HUES48 (cell line): Measurements from ENCODE around the gene RAF1.

Source experiments
- H3K27ac ChIP-seq: one replicate; pipeline ENCODE4 v1.7.0; 2013; ENCODE audit warnings: low read depth, low read length, inconsistent platforms
- H3K27me3 ChIP-seq: 2 replicates; pipeline ENCODE4 v1.6.1; 2013; ENCODE audit warnings: mild to moderate bottlenecking, low read length; ENCODE audit not compliant: control insufficient read depth, insufficient read depth
- H3K36me3 ChIP-seq: 2 replicates; pipeline ENCODE4 v1.6.1; 2013; ENCODE audit warnings: low read length; ENCODE audit not compliant: control insufficient read depth, insufficient read depth
- H3K4me1 ChIP-seq: 2 replicates; pipeline ENCODE4 v1.6.1; 2013; ENCODE audit warnings: mild to moderate bottlenecking, low read length; ENCODE audit not compliant: control insufficient read depth, insufficient read depth
- H3K4me3 ChIP-seq: 2 replicates; pipeline ENCODE4 v1.5.1; 2013; ENCODE audit warnings: mild to moderate bottlenecking, low read depth, low read length
- H3K9ac ChIP-seq: 2 replicates; pipeline ENCODE4 v1.6.1; 2013; ENCODE audit warnings: mild to moderate bottlenecking, low read depth, low read length, moderate library complexity
- H3K9me3 ChIP-seq: 2 replicates; pipeline ENCODE4 v1.6.1; 2013; ENCODE audit warnings: low read length; ENCODE audit not compliant: control insufficient read depth, insufficient read depth

RAF1 gene

DNA sequence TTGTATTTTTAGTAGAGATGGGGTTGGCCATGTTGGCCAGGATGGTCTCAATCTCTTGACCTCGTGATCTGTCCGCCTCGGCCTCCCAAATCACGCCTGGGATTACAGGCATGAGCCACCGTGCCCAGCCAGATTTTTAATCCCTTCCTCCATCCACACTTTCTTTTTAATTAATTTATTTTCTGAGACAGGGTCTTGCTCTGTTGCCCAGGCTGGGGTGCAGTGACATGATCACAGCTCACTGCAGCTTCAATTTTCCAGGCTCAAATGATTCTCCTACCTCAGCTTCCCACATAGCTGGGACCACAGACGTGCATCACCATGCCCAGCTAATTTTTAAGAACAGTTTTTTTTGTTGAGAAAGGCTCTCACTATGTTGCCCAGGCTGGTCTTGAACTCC is 43.6 kb downstream of the RAF1 start:
- Histone ChIP-seq H3K4me3 (no peak overlapping the region), H3K9me3 (no peaks in the 10 kb centered on the region), H3K36me3 (peaks cover 31% of the 10 kb centered on the region), H3K27ac (no peak overlapping the region), H3K4me1 (no peaks in the 10 kb centered on the region), H3K9ac (no peak overlapping the region), H3K27me3 (no peaks in the 10 kb centered on the region)

- H3K36me3 ChIP-seq: peaks cover 45% of the 10 kb centered on the region
- no peaks in the 10 kb centered on the region for H3K27me3 ChIP-seq
- H3K27ac ChIP-seq: no peak overlapping the region
- H3K4me1 ChIP-seq: peaks cover 8% of the 10 kb centered on the region
- no peak overlapping the region for H3K4me3 ChIP-seq
- no peak overlapping the region for H3K9ac ChIP-seq
- H3K9me3 ChIP-seq: no peaks in the 10 kb centered on the region
Measured at GRCh38 chr3:12618426-12618825, 45.5 kb downstream of the RAF1 start.

GRCh38 chr3:12615266-12615665 is 48.7 kb downstream of the RAF1 start:
- Histone ChIP-seq H3K27ac (no peak overlapping the region), H3K9me3 (no peaks in the 10 kb centered on the region), H3K4me3 (no peak overlapping the region), H3K4me1 (peaks cover 9% of the 10 kb centered on the region), H3K9ac (no peak overlapping the region), H3K36me3 (peaks cover 61% of the 10 kb centered on the region), H3K27me3 (no peaks in the 10 kb centered on the region)

- Histone ChIP-seq H3K27me3 (no peaks in the 10 kb centered on the region), H3K27ac (no peak overlapping the region), H3K4me1 (peaks cover 9% of the 10 kb centered on the region), H3K36me3 (peaks cover 76% of the 10 kb centered on the region), H3K9ac (no peak overlapping the region), H3K4me3 (no peak overlapping the region), H3K9me3 (no peaks in the 10 kb centered on the region)
Measured at GRCh38 chr3:12613250-12613649, 50.7 kb downstream of the RAF1 start.

DNA sequence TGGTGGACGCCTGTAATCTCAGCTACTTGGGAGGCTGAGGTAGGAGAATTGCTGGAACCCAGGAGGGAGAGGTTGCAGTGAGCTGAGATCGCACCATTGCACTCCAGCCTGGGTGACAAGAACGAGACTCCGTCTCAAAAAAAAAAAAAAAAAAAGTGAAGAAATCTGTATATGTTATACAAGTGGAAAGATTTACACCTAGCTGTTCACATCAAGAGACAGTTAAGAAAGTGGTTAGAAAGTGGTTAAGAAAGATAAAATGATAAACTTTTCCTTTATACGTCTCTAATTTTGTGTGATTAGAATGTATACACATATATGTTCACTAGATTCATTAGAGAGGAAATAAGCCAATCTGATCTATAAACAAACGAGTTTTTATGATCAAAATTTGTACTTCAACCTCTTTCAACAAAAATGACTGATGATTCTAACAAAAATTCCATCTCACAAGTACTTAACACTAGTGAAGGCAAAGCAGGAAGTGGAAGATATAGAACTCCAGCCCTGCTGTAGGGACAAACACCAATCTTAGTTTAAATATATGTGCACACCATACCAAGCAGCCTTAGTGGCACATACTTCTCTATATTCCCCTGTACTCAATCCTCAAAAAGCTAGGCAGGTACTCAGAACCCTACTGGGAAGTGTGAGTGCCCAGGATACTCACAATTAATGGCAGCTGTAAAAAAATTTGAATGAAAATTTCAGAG is 51.2 kb downstream of the RAF1 start:
- H3K4me3 ChIP-seq: no peak overlapping the region
- H3K27me3 ChIP-seq: no peaks in the 10 kb centered on the region
- H3K4me1 ChIP-seq: peaks cover 9% of the 10 kb centered on the region
- peaks cover 76% of the 10 kb centered on the region for H3K36me3 ChIP-seq
- no peak overlapping the region for H3K27ac ChIP-seq
- H3K9me3 ChIP-seq: no peaks in the 10 kb centered on the region
- H3K9ac ChIP-seq: no peak overlapping the region

- Histone ChIP-seq H3K9ac (no peak overlapping the region), H3K4me3 (no peak overlapping the region), H3K9me3 (no peaks in the 10 kb centered on the region), H3K27ac (no peak overlapping the region), H3K36me3 (peaks cover 76% of the 10 kb centered on the region), H3K27me3 (no peaks in the 10 kb centered on the region), H3K4me1 (peaks cover 9% of the 10 kb centered on the region)
Measured at GRCh38 chr3:12611117-12611516, 52.8 kb downstream of the RAF1 start.

DNA sequence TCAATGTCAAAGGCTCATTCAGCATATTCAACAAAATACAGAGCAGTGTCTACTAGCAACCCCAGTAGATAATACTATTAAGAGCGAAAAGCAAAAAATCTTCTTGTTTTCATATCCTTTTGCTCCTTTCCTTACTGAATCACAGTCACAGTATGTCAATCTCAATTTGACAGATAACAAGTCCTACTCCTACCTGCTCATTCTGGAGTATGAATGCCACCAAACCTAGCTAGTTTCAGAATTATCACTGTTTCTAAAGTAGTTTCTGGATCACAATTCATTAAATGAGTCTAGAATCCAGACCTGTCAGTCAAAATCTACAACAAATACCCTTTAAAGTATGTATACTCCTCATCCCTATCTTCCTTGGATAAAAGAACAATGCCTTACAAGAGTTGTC is 55.5 kb downstream of the RAF1 start:
- Histone ChIP-seq H3K4me3 (no peak overlapping the region), H3K27me3 (no peaks in the 10 kb centered on the region), H3K27ac (no peak overlapping the region), H3K9ac (no peak overlapping the region), H3K9me3 (no peaks in the 10 kb centered on the region), H3K36me3 (peaks cover 82% of the 10 kb centered on the region), H3K4me1 (peaks cover under 1% of the 10 kb centered on the region; the same call in 1 of the 2 replicates)

DNA sequence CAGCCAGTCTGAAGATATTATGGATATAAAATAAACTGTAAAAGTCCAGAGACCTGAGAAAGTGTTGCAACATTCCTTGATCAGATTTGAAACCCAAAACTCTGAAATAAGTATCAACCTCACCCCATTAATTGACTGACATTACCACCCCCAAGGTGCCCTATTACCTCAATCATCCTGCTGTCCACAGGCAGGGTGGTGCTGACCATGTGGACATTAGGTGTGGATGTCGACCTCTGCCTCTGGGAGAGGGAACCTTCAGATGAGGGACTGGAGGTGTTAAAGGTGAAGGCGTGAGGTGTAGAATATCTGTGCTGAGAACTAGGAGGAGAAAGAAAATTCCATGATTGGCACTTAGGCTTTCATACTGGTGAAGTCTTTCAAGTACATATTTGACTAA is 59.9 kb downstream of the RAF1 start:
- Histone ChIP-seq H3K9me3 (no peaks in the 10 kb centered on the region), H3K27me3 (no peaks in the 10 kb centered on the region), H3K27ac (no peak overlapping the region), H3K4me1 (no peaks in the 10 kb centered on the region), H3K9ac (no peak overlapping the region), H3K4me3 (no peak overlapping the region), H3K36me3 (peaks cover 97% of the 10 kb centered on the region)

DNA sequence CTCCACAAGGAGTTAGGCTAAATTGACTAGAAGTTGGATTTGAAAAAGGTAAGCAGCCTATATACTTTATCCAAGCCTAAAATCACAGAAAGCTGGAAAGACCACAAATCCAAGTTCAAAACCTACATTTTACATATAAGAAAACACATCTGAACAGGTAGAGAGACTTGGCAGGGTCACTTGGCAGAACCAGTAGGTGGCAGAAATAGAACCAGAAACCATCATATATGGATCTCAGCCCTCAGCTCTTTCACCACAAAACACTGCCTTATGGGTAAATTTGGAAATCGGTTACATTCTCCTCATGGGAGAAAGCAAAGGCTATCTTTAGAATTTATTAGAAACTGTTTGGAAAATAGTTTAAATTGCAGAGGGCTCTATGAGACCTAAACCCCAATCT is 62.8 kb downstream of the RAF1 start:
- no peaks in the 10 kb centered on the region for H3K4me1 ChIP-seq
- H3K9me3 ChIP-seq: no peaks in the 10 kb centered on the region
- no peaks in the 10 kb centered on the region for H3K27me3 ChIP-seq
- H3K4me3 ChIP-seq: no peak overlapping the region
- peaks cover 96% of the 10 kb centered on the region for H3K36me3 ChIP-seq
- no peak overlapping the region for H3K9ac ChIP-seq
- no peak overlapping the region for H3K27ac ChIP-seq

DNA sequence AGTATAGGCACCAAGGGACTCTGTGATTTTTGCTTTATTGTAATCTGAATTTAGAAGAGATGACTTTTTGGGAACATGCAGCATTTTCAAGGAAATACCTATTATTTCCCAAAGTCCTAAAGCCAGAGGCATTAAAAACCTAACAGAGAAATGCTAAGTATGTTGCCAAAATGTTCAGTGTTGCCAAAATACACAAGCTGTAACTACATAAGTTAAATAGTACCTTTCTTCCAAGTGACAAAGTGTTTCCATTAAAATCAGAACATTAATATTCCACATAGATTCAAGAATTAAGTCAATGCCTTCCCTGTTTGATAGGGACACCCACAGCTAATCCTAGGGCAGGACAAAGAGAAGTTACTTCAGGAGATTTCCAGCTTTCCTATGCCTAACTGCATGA is 65.0 kb downstream of the RAF1 start:
- Histone ChIP-seq H3K9me3 (no peaks in the 10 kb centered on the region), H3K4me3 (no peak overlapping the region), H3K9ac (no peak overlapping the region), H3K4me1 (no peaks in the 10 kb centered on the region), H3K36me3 (peaks cover 96% of the 10 kb centered on the region), H3K27me3 (no peaks in the 10 kb centered on the region), H3K27ac (no peak overlapping the region)

DNA sequence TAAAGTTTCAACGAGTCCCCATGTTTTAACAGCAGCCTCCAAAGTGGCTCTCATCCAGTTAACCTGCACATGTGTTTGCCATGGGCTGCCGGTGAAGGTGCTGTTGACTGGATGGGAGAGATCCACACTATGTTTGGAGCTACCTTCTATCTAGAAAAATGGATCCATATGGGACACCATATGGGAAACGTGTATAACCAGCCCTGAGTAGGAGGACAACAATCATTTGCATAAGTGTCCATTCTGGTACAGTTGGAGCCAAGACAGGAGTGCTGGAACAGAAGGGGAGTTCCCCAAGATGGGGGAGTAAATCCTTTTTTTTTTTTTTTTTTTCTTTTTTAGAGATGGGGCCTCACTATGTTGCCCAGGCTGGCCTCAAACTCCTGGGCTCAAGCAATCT is 70.4 kb downstream of the RAF1 start:
- Histone ChIP-seq H3K4me1 (no peaks in the 10 kb centered on the region), H3K9ac (no peak overlapping the region), H3K4me3 (no peak overlapping the region), H3K27ac (no peak overlapping the region), H3K27me3 (no peaks in the 10 kb centered on the region), H3K9me3 (no peaks in the 10 kb centered on the region), H3K36me3 (peaks cover 88% of the 10 kb centered on the region)
